Activated T-cell treated with anti-CD3 and anti-CD28 coated beads, Interleukin-2, amount 50 U/mL, for 4 hours (primary cell): ENCODE data around the gene AMMECR1. TPM values are rescaled to one million over a fixed set of nuclear protein-coding genes. Genes with fewer than 3 reads are reported as not detected.
"Not testable (repeated sequence)": the region's sequence is repeated elsewhere in the genome, so short reads cannot be mapped to it uniquely, and the experiment has no call there.

Source experiments
- ATAC-seq, 2 donors: fragments of 200-7000 bp; cut with Tn5 transposase; one replicate each; pipeline ENCODE4 v1.10.0; 2021
- DNase-seq: peaks from one replicate; pipeline ENCODE4 v3.0.0-alpha.2; 2020
- H3K27me3 Mint-ChIP-seq: one replicate; pipeline ENCODE4 v1.8.0; 2021; ENCODE audit warnings: low read depth, mixed read lengths
- H3K36me3 Mint-ChIP-seq: one replicate; pipeline ENCODE4 v1.8.0; 2022; ENCODE audit warnings: mixed read lengths; ENCODE audit not compliant: insufficient read depth
- H3K4me1 Mint-ChIP-seq: one replicate; pipeline ENCODE4 v1.8.0; 2021; ENCODE audit warnings: low read depth, mixed read lengths
- H3K4me3 Mint-ChIP-seq: one replicate; pipeline ENCODE4 v1.8.0; 2021; ENCODE audit warnings: mild to moderate bottlenecking, moderate library complexity, mixed read lengths
- H3K9me3 Mint-ChIP-seq: one replicate; pipeline ENCODE4 v1.8.0; 2021; ENCODE audit warnings: mixed read lengths
- total RNA-seq, 3 donors: library from RNA; stranded (reverse); gene quantifications; one replicate each; pipeline ENCODE4 v1.2.1, GENCODE V29; 2021

Gene AMMECR1
- total RNA-seq, 3 donors from 2014 or later = 12.6 to 13.4 (median 13.2) TPM

- H3K9me3 Mint-ChIP-seq = no peaks in the 10 kb centered on the region
- no peak for DNase-seq
- H3K4me3 Mint-ChIP-seq = no peak overlapping the region
- H3K27me3 Mint-ChIP-seq = no peaks in the 10 kb centered on the region
- ATAC-seq = no peak
- peaks cover 6% of the 10 kb centered on the region for H3K4me1 Mint-ChIP-seq
- peaks cover 17% of the 10 kb centered on the region for H3K36me3 Mint-ChIP-seq
Observed at GRCh38 chrX:110172215-110172614, 145.7 kb downstream of the AMMECR1 start.

- DNase-seq = no peak
- H3K4me1 Mint-ChIP-seq = peaks cover 6% of the 10 kb centered on the region
Observed at GRCh38 chrX:110171442-110171841, 146.4 kb downstream of the AMMECR1 start.

GRCh38 chrX:110170029-110170428, 147.9 kb downstream of the AMMECR1 start:
- Mint-ChIP-seq H3K27me3 (no peaks in the 10 kb centered on the region), H3K36me3 (peaks cover 14% of the 10 kb centered on the region), H3K9me3 (no peaks in the 10 kb centered on the region), H3K4me1 (peaks cover 6% of the 10 kb centered on the region), H3K4me3 (no peak overlapping the region)
- no peak for DNase-seq
- ATAC-seq = no peak

More at GRCh38 chrX:110171442-110171841, 146.4 kb downstream of the AMMECR1 start:
- Mint-ChIP-seq H3K9me3 (no peaks in the 10 kb centered on the region), H3K27me3 (no peaks in the 10 kb centered on the region), H3K36me3 (peaks cover 17% of the 10 kb centered on the region), H3K4me3 (no peak overlapping the region)
- ATAC-seq = no peak

- Mint-ChIP-seq H3K9me3 (no peaks in the 10 kb centered on the region), H3K4me3 (no peak overlapping the region), H3K27me3 (no peaks in the 10 kb centered on the region), H3K4me1 (peaks cover 6% of the 10 kb centered on the region), H3K36me3 (peaks cover 9% of the 10 kb centered on the region)
- DNase-seq = no peak
- no peak for ATAC-seq
Observed at GRCh38 chrX:110168585-110168984, 149.3 kb downstream of the AMMECR1 start.

- peak; percentile 30 to 63 for ATAC-seq
- peaks cover 8% of the 10 kb centered on the region for H3K36me3 Mint-ChIP-seq
Observed at GRCh38 chrX:110167952-110168451, 149.9 kb downstream of the AMMECR1 start.

GRCh38 chrX:110163488-110163887, 154.4 kb downstream of the AMMECR1 start:
- Mint-ChIP-seq H3K9me3 (no peaks in the 10 kb centered on the region), H3K4me1 (peaks cover 15% of the 10 kb centered on the region), H3K36me3 (no peaks in the 10 kb centered on the region), H3K4me3 (no peak overlapping the region), H3K27me3 (no peaks in the 10 kb centered on the region)
- DNase-seq = no peak
- no peak for ATAC-seq

More at GRCh38 chrX:110167952-110168451, 149.9 kb downstream of the AMMECR1 start:
- Mint-ChIP-seq H3K9me3 (no peaks in the 10 kb centered on the region), H3K4me3 (no peak overlapping the region), H3K4me1 (peaks cover 6% of the 10 kb centered on the region), H3K27me3 (no peaks in the 10 kb centered on the region)
- DNase-seq = peak; percentile 56

- Mint-ChIP-seq H3K36me3 (no peaks in the 10 kb centered on the region), H3K9me3 (no peaks in the 10 kb centered on the region), H3K4me1 (peaks cover 15% of the 10 kb centered on the region), H3K4me3 (no peak overlapping the region), H3K27me3 (no peaks in the 10 kb centered on the region)
- DNase-seq = no peak
- ATAC-seq = no peak
Observed at GRCh38 chrX:110162867-110163266, 155.0 kb downstream of the AMMECR1 start.

GRCh38 chrX:110162131-110162530, 155.8 kb downstream of the AMMECR1 start:
- H3K4me3 Mint-ChIP-seq = no peak overlapping the region
- DNase-seq (no peak), ATAC-seq (no peak)
- peaks cover 9% of the 10 kb centered on the region for H3K4me1 Mint-ChIP-seq
- H3K36me3 Mint-ChIP-seq = no peaks in the 10 kb centered on the region
- no peaks in the 10 kb centered on the region for H3K9me3 Mint-ChIP-seq
- no peaks in the 10 kb centered on the region for H3K27me3 Mint-ChIP-seq

- no peak for ATAC-seq
- no peaks in the 10 kb centered on the region for H3K9me3 Mint-ChIP-seq
- no peaks in the 10 kb centered on the region for H3K27me3 Mint-ChIP-seq
- H3K36me3 Mint-ChIP-seq = no peaks in the 10 kb centered on the region
- DNase-seq = no peak
- H3K4me3 Mint-ChIP-seq = no peak overlapping the region
- H3K4me1 Mint-ChIP-seq = peaks cover 9% of the 10 kb centered on the region
Observed at GRCh38 chrX:110161361-110161686, 156.6 kb downstream of the AMMECR1 start.

GRCh38 chrX:110159865-110160264, 158.0 kb downstream of the AMMECR1 start:
- no peaks in the 10 kb centered on the region for H3K27me3 Mint-ChIP-seq
- no peak for ATAC-seq
- H3K4me1 Mint-ChIP-seq = peaks cover 9% of the 10 kb centered on the region
- no peak for DNase-seq
- no peak overlapping the region for H3K4me3 Mint-ChIP-seq
- H3K36me3 Mint-ChIP-seq = no peaks in the 10 kb centered on the region
- H3K9me3 Mint-ChIP-seq = no peaks in the 10 kb centered on the region

- no peak for ATAC-seq
- Mint-ChIP-seq H3K36me3 (no peaks in the 10 kb centered on the region), H3K4me3 (no peak overlapping the region), H3K27me3 (no peaks in the 10 kb centered on the region), H3K4me1 (peaks cover 9% of the 10 kb centered on the region), H3K9me3 (no peaks in the 10 kb centered on the region)
- DNase-seq = no peak
Observed at GRCh38 chrX:110159235-110159634, 158.7 kb downstream of the AMMECR1 start.

- peaks cover 9% of the 10 kb centered on the region for H3K4me1 Mint-ChIP-seq
- H3K4me3 Mint-ChIP-seq = no peak overlapping the region
- no peaks in the 10 kb centered on the region for H3K9me3 Mint-ChIP-seq
- DNase-seq (no peak), ATAC-seq (no peak)
- no peaks in the 10 kb centered on the region for H3K36me3 Mint-ChIP-seq
- H3K27me3 Mint-ChIP-seq = no peaks in the 10 kb centered on the region
Observed at GRCh38 chrX:110157444-110157843, 160.4 kb downstream of the AMMECR1 start.

GRCh38 chrX:110156167-110156754, 161.6 kb downstream of the AMMECR1 start:
- no peak overlapping the region for H3K4me3 Mint-ChIP-seq
- ATAC-seq = no peak
- H3K4me1 Mint-ChIP-seq = peaks cover 9% of the 10 kb centered on the region
- no peaks in the 10 kb centered on the region for H3K36me3 Mint-ChIP-seq
- H3K27me3 Mint-ChIP-seq = no peaks in the 10 kb centered on the region
- H3K9me3 Mint-ChIP-seq = no peaks in the 10 kb centered on the region
- DNase-seq = no peak

GRCh38 chrX:110155759-110156158, 162.1 kb downstream of the AMMECR1 start:
- no peak for DNase-seq
- no peaks in the 10 kb centered on the region for H3K36me3 Mint-ChIP-seq
- H3K4me3 Mint-ChIP-seq = no peak overlapping the region
- H3K4me1 Mint-ChIP-seq = peaks cover 9% of the 10 kb centered on the region
- no peaks in the 10 kb centered on the region for H3K9me3 Mint-ChIP-seq
- ATAC-seq = no peak
- H3K27me3 Mint-ChIP-seq = no peaks in the 10 kb centered on the region

GRCh38 chrX:110154328-110154727, 163.6 kb downstream of the AMMECR1 start:
- not testable (repeated sequence) for H3K36me3 Mint-ChIP-seq, H3K9me3 Mint-ChIP-seq, DNase-seq, H3K4me1 Mint-ChIP-seq, H3K27me3 Mint-ChIP-seq, ATAC-seq, H3K4me3 Mint-ChIP-seq
